Midbrain (tissue), 1 donor: Measurements from ENCODE around the gene CRNKL1.

Source experiments
- DNase-seq: peaks from one replicate; lab custom pipeline; 2025; lab: John Stamatoyannopoulos, UW

The CRNKL1 gene

DNA sequence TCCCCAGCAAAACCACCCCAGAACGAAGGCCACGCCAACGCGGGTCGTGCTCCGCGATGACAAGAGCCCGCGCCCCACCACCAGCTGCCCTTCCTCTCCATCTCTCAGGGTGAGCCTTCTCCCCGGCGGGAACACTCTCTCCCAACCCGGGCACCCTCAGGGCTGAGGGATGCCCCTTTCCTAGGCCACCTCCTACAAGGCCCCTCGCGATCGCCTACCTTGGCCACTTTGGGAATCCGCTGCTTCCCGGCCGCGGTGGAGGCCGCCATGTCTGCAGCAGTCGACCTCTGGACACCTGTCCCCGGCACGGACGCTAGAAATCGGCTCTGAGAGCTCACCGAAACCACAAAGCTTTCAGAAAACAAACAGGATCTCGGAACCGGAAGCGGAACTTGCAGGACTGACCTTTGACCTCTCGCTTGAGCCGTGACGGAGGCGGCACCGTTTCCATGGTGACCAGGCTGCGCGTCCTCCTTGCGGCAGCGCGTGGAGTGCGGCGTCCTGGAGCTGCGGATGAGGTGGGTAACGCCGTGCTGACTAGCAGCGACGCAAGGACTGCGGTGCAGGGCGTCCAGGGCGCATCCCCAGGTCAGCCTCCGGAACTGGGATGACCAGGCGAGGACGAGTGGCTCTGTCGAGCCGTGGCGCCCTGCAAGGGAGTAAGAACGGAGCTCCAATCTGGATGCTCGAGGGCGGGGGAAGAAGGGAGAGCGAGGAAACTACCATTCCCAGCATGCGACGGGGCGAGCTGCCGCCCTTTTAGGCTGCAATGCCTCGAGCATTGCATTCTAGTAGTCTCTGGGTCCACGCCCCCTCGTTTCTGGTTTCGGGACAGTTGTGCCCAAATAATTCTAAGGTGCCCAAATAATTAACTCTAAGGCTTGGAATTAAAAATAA, at the start of gene CRNKL1, which contains the start of gene CFAP61:
TSS of gene CRNKL1 (minus strand) at position 393 of the 897 bp plus-strand sequence. CDS start at position 269, 124 bp downstream.
TSS of gene CFAP61 (plus strand) at position 459 of the 897 bp plus-strand sequence. CDS start 4,122 bp downstream, outside the sequence.
- peak; percentile 98 for DNase-seq

DNA sequence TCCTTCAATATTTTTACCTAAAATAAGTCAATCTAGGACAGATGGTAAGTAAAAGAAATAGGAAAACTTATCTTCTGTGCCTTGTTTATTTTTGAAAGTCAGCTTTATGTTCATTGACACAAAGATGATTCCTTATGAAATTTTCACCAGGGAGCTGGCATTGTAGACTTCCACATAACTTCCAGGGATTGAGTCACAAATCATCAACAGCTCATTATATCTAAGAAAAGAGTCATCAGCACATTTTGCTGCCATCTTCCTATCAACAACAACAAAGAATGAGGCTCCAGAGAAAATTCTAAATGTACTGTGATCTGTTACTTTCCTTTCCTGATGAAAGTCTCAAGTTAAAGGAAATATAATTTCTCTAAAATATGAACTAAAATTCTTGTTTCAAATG, 48.6 kb upstream of the CRNKL1 start:
- DNase-seq: no peak

DNA sequence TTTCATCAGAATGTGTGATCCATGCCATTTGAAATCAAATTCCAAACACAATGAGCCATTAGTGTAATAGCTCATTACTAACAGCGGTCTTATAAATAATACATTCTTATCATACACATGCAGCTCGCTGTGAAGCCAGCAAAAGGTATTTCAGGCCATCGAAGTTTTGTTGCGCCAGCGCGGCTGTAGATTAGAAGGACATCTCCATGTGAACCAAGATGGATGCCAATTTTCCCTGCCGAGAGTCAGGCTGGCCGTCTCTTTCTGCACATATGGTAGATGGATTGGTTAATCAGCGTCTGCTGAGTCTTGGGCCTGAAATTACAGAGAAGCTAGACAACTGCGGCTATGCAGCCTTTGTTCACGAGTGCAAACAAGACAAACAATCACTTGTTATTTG, 44.2 kb upstream of the CRNKL1 start:
- no peak for DNase-seq

DNA sequence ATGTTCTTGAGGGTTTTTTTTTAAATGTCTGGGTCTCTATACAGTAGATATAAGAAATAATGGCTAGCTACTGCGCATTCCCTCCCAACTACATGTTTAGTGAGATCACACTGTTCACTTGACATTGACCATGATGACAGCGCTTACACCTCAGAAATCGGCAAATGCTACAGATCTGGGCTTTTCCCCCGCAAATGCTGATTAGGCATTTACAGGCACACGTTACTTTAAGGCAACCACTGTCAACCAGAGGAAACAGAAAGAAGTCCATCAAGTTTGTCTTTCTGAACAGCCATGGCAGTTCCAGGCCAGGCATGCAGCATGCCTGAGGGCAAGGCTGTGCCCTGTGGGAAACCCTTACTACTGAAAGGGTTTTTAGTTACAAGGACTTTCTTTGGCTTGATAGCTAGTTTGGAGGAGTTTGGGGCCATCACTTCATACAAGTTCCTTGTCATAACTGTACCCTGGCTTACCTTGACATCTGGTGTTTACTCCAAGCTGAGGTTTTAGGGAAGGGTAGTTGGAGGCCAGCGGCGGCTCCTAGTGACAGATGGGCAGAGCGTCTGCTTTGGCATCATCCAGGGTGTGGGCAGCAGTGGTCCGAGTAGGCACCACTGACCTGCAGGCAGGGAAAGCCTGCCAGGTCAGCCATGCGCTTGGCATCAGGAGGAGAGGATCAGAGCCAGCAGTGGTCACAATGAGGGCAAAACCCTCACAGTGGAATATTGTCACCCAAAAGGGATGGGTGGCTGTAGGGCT, 43.0 kb upstream of the CRNKL1 start:
- no peak for DNase-seq

DNA sequence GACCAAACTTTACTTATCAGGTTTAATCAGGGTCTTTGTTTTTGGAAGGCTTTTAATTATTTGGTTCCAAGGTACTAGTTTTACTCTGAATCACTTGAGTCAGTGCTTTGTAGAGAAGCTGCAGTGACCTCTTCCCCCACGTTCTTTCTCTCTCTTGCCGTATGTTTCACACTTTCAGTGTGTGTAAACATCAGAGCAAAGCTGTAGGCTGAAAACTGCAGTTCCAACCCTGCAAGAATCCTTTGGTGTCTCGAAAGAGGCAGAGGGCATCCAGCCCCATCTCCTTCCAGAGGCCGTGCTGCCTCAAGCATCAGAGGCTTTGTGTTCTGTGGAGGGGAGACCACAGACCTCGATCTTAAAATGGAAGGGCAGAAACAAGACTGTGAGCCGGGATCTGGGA, 42.1 kb upstream of the CRNKL1 start:
- DNase-seq: no peak

DNA sequence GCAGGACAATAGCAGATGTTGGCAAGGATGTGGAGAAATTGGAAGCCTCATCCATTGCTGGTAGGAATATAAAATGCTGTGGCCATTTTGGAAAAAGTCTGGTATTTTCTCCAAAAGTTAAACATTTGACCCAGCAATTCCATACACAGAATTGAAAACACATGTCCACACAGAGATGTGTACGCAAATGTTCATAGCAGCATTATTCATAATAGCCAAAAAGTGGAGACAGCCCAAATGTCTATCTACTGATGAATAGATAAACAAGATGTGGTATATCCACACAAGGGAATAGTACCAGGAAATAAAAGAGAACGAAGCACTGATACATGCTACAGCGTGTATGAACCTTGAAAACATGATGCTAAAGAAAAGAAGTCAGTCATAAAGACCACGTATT, 40.6 kb upstream of the CRNKL1 start:
- no peak for DNase-seq

DNA sequence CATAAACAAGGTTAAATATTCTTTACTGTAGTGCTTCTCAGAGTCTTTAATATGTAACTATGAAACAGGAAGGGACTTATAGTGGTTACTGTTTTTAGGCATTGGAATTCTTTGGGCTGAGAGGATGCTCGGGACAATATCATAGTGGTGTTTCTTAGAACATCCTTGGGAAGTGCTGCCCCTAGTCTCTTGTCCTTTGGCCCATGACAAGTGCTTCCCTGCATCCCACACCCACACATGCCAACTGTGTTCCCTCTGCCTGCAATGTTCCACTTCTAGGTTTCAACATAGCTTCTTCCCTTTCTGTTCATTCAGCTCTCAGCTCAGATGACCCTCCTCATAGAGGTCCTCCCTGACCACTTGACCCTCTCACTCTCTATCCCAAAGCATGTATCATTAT, 37.7 kb upstream of the CRNKL1 start:
- no peak for DNase-seq

DNA sequence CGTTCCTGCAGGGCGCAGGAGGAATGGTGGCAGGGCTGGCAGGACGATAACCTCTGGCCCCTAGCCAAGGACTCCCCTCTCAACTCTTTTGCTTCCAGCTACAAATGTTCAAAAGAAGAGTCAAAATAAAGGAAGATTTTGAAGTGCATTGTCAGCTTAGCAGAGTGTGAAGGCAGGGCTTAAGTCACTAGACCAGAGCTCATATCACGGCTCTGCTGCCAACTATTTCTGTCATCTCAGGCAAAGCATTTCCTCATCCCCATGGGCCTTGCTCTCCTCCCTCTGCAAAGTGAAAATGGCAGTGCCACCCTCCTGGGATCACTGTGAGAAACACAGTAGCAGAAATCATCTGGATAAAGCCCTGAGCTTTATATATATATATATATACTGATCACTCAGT, 36.8 kb upstream of the CRNKL1 start:
- DNase-seq: no peak

DNA sequence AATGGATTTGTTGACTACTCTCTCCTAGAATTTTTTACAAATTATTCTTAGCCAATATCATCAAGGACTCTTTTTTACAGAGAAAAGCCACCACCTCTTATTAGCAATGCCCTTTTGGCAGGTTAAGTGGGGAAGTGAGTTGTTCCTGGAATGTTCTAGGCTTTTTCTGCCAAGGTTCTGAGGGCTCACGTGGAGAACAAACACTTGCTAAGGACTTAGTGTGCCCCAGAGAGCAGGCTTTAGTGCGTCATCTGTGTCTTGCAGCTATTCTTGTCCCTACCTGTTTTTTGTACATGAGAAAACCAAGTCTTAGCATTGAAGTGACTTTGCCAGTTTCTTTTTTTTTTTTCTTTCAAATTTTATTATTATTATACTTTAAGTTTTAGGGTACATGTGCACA, 33.5 kb upstream of the CRNKL1 start:
- DNase-seq: no peak

DNA sequence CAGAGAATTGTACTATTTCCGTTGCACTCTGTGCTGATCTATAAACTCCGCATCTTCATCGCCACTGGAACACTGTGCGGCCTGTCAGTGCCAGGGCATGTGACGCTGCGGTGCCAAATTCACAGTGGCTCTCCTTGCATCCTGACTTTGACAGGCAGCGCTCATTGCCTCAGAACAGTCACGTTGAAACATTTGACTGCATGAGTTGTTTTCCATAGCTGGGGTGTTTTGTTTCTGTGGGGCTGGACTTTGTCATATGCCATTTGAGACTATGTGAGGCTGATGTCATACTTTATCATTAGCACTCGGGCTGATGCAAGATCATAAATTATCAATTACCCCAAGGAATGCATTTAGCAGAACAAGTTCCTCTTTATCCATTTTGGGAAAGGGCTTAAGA, 32.8 kb upstream of the CRNKL1 start:
- DNase-seq: no peak

DNA sequence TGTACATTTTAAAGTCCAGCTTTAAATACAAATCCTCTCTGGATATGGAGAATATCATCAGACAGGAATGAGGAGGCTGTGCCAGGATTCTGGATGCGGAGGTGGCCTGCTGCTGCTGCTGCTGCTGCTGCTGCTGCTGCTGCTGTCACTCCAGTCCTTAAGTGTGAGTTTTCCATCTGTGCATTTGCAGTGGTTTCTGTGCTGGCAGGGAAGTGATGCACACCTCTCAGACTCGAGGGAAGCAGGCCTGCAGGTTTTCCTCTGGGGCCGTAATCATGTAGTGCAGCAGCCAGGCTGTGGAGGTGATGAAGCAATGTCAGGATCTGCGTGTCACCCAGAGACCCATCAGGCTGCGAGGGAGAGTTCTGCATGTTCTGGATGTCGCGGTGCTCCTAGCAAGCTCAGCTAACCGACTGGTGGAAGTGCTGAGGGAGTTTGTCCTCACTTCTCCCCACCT, 32.1 kb upstream of the CRNKL1 start:
- DNase-seq: no peak

DNA sequence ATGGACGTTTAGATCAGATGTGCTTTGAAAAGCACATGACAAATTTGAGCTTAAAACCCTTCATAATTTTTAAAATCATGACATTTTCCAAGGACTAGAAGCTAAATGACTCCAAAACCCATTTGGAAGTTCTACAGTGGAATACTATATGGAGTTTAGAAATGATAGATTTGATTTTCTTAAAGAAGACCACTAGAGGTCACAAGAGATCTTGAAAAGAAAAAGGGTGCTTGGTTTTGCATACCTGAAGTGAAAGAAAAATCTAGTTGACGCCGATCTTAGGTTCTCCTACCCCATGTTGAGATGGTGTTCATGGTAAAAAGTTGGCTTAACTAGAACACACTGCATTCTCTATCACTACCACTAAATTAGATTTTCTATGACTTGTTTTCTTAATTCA, 31.5 kb upstream of the CRNKL1 start:
- DNase-seq: peak; percentile 64

DNA sequence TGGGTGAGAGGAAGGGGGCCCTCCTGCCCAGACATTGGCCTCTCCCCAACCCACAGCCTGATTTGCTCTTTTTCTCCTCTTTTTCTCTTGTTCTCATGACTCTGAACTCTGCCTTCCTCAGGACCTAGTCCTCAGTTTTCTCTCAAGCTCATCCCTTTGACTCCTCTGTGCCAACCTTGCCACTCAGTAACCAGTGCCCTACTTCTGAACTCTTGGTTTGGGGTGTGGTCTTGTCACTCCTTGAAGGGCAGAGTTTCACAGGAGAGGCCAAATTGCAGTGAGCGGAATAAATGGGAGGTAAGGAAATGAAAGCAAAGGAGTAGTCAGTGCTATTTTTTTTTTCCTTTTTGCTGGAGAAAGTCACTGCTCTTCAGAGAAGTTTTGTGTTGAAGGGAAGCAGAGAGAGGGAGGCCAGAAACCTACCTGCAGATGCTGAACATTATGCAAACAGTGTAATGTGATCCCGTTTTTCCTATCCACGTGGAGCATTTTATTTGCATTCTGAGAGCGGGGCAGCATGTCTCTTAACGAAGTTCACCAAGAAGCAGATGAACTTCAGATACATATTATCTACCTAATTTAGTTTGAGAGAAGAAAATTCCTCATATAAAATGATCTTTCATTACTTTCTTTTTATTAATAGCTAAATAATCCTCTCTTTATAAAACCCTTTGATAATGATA, 27.0 kb upstream of the CRNKL1 start:
- no peak for DNase-seq

DNA sequence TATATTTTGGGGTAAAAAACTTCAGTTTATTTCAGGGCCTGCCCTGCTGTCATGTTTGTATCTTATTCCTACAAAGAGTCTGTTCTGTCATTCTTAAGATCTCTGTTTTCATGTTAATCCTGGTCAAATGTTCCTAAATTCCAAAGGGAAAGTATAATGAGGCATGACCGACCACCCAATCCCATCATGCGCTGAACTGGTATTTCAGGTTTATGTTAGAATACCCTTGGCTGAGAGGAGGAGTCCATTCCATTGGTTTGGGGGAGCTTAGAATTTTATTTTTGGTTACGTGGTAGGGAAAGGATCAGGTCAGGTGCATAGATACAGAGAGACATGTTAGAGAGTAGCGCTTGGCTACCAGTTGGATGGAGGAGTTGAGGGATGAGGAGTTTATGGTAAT, 25.8 kb upstream of the CRNKL1 start:
- DNase-seq: no peak

DNA sequence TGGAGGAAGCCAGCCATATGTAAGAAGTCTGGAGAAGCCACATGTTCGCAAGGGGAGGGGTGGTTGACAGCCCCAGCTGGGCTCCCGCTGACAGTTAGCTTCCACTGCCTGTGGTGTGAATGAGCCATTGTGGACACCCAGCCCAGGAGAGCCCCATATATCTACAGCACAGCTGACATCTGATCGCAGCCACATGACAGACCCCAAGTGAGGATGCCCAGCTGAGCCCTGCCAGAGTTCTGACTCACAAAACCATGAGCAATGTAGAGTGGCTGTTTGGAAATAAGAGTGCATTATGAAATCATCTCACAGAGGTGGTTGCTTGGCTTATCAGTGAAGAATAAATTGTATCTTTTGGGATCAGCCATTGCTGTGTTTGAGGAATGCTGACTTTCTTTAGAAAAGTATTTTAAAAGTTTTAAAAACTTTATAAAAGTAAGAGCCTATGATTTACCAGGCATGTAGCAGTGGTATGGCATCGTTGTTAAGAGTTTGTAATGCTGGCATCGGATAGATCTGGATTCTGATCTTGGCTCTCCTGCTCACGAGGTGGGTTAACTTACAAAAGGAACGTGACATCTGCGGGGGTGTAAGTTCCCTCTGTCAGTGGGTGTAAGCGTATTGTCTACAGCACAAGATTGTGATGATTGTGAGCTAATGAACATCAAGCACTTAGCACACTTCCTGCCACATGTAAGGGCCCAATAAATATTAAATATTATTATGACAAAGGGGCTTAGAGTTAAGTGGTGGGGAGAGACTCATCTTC, 24.2 kb upstream of the CRNKL1 start:
- peak; percentile 82 for DNase-seq

DNA sequence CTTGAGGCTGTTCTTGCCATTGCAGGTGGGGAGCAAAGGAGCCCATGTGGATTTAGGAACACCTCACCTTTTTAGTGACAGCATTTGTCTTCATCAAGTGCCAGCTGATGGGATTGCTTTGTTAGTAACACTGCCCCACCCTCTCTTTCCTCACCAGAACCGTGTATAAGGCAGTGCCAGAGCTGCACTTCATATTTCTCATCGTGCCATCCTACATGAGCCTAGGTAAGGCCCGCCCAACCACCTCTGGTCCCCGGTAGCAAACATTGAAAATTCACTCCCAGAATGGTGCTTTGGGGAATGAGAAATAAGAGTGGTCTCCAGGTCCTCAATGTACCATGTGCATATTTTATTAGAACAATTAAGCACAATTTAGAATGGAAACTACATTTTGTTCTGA, 22.8 kb upstream of the CRNKL1 start:
- no peak for DNase-seq

DNA sequence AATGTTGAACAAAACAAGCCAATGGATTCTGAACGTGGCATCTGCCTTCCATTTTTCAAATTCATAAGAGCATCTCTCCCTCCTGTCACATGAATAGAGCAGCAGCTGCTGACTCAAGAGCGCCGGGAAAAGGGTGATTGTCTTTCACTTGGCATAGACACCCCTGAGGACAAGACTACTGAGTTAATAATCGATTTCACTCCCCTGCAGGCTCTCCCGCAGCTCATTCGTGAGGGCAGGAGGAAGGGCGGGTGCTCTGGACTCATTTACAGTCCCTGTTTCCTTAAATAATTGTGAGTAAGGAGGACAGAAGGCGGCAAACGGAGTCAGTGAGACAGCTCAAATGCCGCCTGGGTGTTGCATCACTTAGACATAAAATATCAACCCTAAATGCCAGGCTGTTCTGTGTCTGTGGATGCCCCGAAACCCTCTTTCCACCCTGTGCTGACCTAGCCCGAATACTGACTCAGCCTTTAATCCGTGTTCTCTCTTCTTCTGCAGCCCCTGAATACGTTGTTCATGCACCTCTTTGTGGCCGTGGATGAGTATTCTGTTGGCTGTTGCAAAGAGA, 21.6 kb upstream of the CRNKL1 start:
- no peak for DNase-seq

DNA sequence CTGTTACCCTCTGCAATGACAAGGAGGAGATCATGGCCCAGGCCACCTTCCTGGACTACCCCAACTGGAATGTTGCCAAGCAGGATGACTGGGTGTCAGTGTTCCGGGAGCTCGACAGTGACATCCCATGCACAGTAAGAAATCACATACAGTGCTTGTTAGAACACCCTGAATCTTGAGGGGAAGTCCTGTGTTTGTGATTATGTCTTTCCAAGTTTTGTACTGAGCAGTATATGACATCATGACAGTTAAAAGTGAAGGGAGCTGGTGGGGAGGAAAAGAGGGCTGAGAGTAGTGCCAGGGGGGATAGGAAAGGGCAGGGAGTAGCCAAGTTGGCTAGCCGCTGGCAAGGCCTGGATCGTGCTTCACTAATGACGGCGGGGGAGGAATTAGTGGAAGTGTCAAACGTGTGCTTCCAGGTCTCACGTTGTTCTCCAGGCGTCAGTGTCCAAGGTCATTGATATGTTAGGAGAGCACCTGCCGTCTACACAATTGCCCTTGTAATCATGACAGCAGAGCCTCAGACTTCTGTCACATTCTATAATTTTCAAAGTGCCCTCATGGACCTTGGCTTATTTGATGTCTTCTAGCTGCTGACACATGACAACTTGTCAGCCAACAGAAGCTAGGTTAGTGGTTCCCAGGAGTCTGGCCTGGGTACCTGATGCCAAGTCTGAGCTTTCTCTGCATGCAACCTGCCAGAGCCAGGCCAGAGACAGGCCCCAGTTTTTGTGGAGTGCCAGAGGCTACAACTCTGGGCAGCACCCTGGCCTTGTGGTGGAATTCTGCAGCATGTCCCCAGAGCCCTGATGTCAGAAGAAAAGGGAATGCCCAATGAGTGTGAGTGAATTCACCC, 18.8 kb upstream of the CRNKL1 start:
- no peak for DNase-seq

DNA sequence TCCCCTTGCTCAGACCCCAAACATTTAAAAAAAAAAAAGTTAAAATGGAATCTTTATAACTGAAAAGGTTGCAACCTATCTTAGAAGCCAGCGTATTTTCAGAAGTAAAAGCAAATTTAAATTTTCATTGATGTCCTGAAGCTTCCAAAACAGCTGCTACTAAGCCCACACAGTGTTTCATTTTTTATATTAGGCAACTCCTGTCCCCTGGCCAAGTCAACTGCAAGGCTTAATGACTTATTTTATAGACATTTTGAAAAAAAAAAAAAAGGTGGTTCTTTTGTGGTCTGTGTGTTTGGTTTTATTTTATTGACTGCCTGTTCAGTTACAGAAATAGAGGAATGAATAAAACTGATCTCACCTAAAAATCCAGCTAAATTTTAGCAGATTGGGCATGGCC, 13.1 kb upstream of the CRNKL1 start:
- no peak for DNase-seq

DNA sequence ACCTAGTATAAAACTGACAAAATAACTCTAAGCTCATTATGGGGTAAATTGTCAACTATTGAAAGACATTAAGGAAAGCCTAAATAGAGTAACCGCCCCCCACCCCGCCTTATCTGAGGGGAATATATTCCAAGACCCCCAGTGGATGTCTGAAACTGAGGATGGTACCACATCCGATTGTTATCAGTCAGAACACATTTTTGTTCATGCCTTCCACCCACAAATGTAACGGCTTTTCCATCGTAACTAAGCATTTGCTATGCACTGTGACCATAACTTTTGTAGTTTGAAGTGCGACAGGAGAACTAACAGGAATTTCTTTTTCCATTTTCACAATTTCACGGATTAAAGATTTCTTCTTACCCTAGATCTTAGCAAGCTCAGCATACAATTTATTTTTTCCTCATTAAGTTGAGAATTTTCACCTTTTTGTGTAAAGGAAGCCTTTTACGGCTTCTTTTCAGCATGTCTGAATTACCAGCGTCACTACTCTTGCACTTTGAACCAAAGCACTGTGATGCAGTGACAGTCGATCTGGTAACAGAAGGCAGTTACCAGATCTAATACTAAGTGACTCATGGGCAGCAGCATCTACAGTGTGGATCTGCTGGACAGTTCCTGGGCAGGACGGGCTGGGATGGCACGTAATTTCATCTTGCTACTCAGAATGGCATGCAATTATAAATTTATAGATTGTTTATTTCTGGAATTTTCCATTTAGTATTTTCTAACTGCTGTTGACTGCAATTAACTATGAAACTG, 11.9 kb upstream of the CRNKL1 start:
- no peak for DNase-seq
